CD4-positive, CD25-positive, alpha-beta regulatory T cell (primary cell): Measurements from ENCODE around the gene ABCC1. TPM values are rescaled to one million over a fixed set of nuclear protein-coding genes. Genes with fewer than 3 reads are reported as not detected.
"Not testable (repeated sequence)": the region's sequence is repeated elsewhere in the genome, so short reads cannot be mapped to it uniquely, and the experiment has no call there.

Source experiments
- ATAC-seq, 2 donors: fragments of 150-1000 bp; cut with Tn5 transposase; one replicate each; pipeline ENCODE4 v1.10.0; 2021; ENCODE audit warnings: low read depth in 2 of 2, moderate number of reproducible peaks in 2 of 2, moderate library complexity in 1 of 2
- DNase-seq, 3 donors: peaks; one replicate each; pipeline versions ENCODE4 v3.0.0 to v3.0.0-alpha.2; 2012 to 2022; ENCODE audit warnings: mixed read lengths in 1 of 3
- H3K27ac ChIP-seq: one replicate; pipeline ENCODE4 v1.7.0; 2013; ENCODE audit warnings: mild to moderate bottlenecking, low read length; ENCODE audit not compliant: insufficient read depth, poor library complexity, severe bottlenecking
- H3K27me3 ChIP-seq: one replicate; pipeline ENCODE4 v1.7.0; 2013; ENCODE audit warnings: low read length; ENCODE audit not compliant: control insufficient read depth, insufficient read depth
- H3K36me3 ChIP-seq: one replicate; pipeline ENCODE4 v1.7.0; 2013; ENCODE audit warnings: mild to moderate bottlenecking, low read length, moderate library complexity; ENCODE audit not compliant: control insufficient read depth, insufficient read depth
- H3K4me1 ChIP-seq: 2 replicates; pipeline ENCODE4 v1.7.0; 2013; ENCODE audit warnings: mild to moderate bottlenecking, low read length; ENCODE audit not compliant: insufficient read depth, control insufficient read depth, poor library complexity, severe bottlenecking
- H3K4me3 ChIP-seq: one replicate; pipeline ENCODE4 v1.7.0; 2013; ENCODE audit warnings: low read depth, mild to moderate bottlenecking, low read length, moderate library complexity
- H3K9me3 ChIP-seq, 2 experiments: 1 replicate in 1 of 2; 2 replicates in 1 of 2; pipeline ENCODE4 v1.7.0; 2013; ENCODE audit warnings: low read length in 2 of 2, mild to moderate bottlenecking in 1 of 2, moderate library complexity in 1 of 2; ENCODE audit not compliant: control insufficient read depth in 2 of 2
- H3K27ac Mint-ChIP-seq, 3 donors: one replicate each; pipeline ENCODE4 v1.8.0; 2020 to 2022; ENCODE audit warnings: mild to moderate bottlenecking in 3 of 3, mixed read lengths in 3 of 3, moderate library complexity in 2 of 3
- H3K27me3 Mint-ChIP-seq: one replicate; pipeline ENCODE4 v1.8.0; 2022; ENCODE audit warnings: mild to moderate bottlenecking, mixed read lengths
- H3K36me3 Mint-ChIP-seq: one replicate; pipeline ENCODE4 v1.8.0; 2020; ENCODE audit warnings: mixed read lengths
- H3K4me1 Mint-ChIP-seq, 4 donors: one replicate each; pipeline ENCODE4 v1.8.0; 2020 to 2022; ENCODE audit warnings: mixed read lengths in 4 of 4, mild to moderate bottlenecking in 1 of 4
- H3K4me3 Mint-ChIP-seq, 4 donors: one replicate each; pipeline ENCODE4 v1.8.0; 2020 to 2022; ENCODE audit warnings: mild to moderate bottlenecking in 4 of 4, mixed read lengths in 4 of 4, moderate library complexity in 3 of 4
- H3K9me3 Mint-ChIP-seq, 7 donors: one replicate each; pipeline ENCODE4 v1.8.0; 2020 to 2022; ENCODE audit warnings: mixed read lengths in 7 of 7, mild to moderate bottlenecking in 3 of 7, moderate library complexity in 2 of 7
- polyA plus RNA-seq, 4 donors: library from polyadenylated mRNA; unstranded; fragments of 300-500 nt; fragmentation: Illumina TruSeq; gene quantifications; one replicate each; pipeline ENCODE4 v1.2.3, GENCODE V29; 2021
- total RNA-seq: library from RNA; stranded (reverse); gene quantifications from one replicate; pipeline ENCODE4 v1.2.3, GENCODE V29; 2022

ABCC1 gene
- total and polyA plus RNA-seq, 5 donors from 2014 or later: 6.9 to 103 (median 8.7) TPM

DNA sequence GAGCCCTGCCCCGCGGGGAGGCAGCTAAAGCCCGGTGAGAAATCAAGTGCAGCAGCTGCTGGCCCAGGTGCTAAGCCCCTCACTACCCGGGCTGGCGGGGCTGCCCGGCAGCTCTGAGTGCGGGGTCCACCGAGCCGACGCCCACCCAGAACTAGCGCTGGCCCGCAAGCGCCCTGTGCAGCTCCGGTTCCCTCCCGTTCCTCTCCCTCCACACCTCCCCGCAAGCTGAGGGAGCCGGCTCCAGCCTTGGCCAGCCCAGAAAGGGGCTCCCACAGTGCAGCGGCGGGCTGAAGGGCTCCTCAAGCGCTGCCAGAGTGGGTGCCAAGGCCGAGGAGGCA, 155.4 kb downstream of the ABCC1 start:
- H3K27ac Mint-ChIP-seq: not testable (repeated sequence)

DNA sequence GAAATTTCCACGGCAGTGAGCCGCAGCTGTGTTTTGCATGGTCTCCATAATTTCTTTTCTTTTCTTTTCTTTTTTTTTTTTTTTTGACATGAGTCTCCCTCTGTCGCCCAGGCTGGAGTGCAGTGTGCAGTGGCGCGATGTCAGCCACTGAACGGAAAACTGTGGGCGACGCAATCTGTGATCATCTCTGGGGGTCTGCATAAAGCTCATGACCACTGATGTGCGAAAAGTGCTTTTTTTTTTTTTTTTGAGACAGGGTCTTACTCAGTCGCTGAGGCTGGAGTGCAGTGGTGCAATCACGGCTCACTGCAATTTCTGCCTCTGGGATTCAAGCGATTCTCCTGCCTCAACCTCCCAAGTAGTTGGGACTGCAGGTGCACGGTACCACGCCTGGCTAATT, 156.2 kb downstream of the ABCC1 start:
- Mint-ChIP-seq H3K27me3 (no peaks in the 10 kb centered on the region), H3K4me1 (peaks cover 0 to 3% (median 0%) of the 10 kb centered on the region in 4 donors), H3K36me3 (peaks cover 54% of the 10 kb centered on the region), H3K4me3 (no peak overlapping the region), H3K9me3 (peaks cover 0 to 2% (median 0%) of the 10 kb centered on the region in 7 donors), H3K27ac (peak overlapping the region in 1 of 3 donors; percentile 55)
- ATAC-seq (no peak), DNase-seq (no peak)
- Histone ChIP-seq H3K27me3 (no peaks in the 10 kb centered on the region), H3K36me3 (peaks cover 68% of the 10 kb centered on the region), H3K4me1 (no peaks in the 10 kb centered on the region), H3K4me3 (no peak overlapping the region), H3K27ac (no peak overlapping the region), H3K9me3 (no peaks in the 10 kb centered on the region)

More for the DNA sequence above, 155.4 kb downstream of the ABCC1 start:
- not testable (repeated sequence) for DNase-seq, H3K4me1 ChIP-seq, H3K9me3 ChIP-seq, H3K4me3 ChIP-seq, H3K27me3 Mint-ChIP-seq, H3K27me3 ChIP-seq, H3K4me3 Mint-ChIP-seq, H3K4me1 Mint-ChIP-seq, ATAC-seq, H3K27ac ChIP-seq, H3K9me3 Mint-ChIP-seq
- peaks cover 51% of the 10 kb centered on the region for H3K36me3 Mint-ChIP-seq
- peaks cover 68% of the 10 kb centered on the region for H3K36me3 ChIP-seq

DNA sequence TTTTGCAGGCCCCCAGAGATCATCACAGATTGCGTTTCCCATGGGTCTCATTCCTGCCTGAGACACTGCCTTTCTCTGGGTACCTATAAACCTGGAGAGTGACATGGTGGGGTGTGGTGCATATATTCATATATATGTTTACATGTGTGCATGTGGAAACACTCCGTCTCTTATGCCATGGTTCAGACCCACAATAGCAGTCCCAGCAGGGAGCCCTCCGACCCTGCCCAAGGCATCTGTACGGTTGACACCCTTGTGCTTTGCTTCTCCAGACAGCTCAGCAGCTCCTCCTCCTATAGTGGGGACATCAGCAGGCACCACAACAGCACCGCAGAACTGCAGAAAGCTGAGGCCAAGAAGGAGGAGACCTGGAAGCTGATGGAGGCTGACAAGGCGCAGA, 157.1 kb downstream of the ABCC1 start:
- Mint-ChIP-seq H3K4me1 (peaks cover 0 to 3% (median 0%) of the 10 kb centered on the region in 4 donors), H3K4me3 (no peak overlapping the region), H3K27ac (peak overlapping the region in 2 of 3 donors; percentile 26 to 58), H3K36me3 (peaks cover 59% of the 10 kb centered on the region), H3K27me3 (no peaks in the 10 kb centered on the region), H3K9me3 (peaks cover 0 to 2% (median 0%) of the 10 kb centered on the region in 7 donors)
- H3K27me3 ChIP-seq: no peaks in the 10 kb centered on the region
- no peaks in the 10 kb centered on the region for H3K4me1 ChIP-seq
- DNase-seq (no peak), ATAC-seq (no peak)
- peaks cover 72% of the 10 kb centered on the region for H3K36me3 ChIP-seq
- H3K4me3 ChIP-seq: no peak overlapping the region
- no peak overlapping the region for H3K27ac ChIP-seq
- no peaks in the 10 kb centered on the region for H3K9me3 ChIP-seq

DNA sequence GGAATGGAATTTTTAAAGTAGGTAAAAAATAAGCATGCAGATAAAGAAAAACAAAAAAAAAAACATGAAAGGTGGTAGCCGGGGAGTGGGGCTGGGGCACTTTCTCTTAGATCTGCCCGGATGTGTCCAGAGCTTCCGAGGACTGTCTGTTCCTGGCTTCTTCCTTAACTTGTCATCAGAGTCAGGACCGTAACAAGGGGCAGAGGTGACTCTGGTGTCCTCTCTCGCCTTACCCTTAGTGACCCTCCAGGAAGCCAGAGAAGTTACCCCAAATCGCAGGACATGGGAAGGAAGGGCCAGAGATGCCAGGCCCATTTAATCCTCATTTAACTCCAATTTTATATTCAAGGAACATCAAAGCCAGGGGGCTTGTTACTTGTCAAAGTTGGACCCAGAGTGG, 158.4 kb downstream of the ABCC1 start:
- DNase-seq (no peak), ATAC-seq (no peak)
- Histone ChIP-seq H3K27me3 (no peaks in the 10 kb centered on the region), H3K4me1 (no peaks in the 10 kb centered on the region), H3K9me3 (no peaks in the 10 kb centered on the region), H3K27ac (no peak overlapping the region), H3K36me3 (peaks cover 74% of the 10 kb centered on the region), H3K4me3 (no peak overlapping the region)
- Mint-ChIP-seq H3K9me3 (peaks cover 0 to 2% (median 0%) of the 10 kb centered on the region in 7 donors), H3K36me3 (peaks cover 63% of the 10 kb centered on the region), H3K27ac (peak overlapping the region in 1 of 3 donors; percentile 58), H3K4me1 (peaks cover 0 to 3% (median 0%) of the 10 kb centered on the region in 4 donors), H3K4me3 (no peak overlapping the region), H3K27me3 (no peaks in the 10 kb centered on the region)

DNA sequence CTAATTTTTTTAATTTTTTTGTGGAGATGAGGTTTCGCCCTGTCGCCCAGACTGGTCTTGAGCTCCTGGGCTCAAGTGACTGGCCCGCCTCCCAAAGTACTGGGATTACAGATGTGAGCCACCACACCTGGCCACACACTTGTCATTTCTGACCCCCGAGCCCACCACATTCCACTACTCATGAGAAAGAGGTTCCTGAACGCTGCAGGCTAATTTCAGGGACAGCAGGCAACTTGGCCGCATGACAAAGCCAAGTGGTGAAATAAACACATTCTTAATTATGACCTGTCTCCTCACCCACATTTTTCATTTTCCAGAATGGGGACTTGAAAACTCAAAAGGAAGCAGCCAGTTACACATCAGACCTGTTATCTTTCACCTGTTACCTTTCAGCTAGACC, 159.3 kb downstream of the ABCC1 start:
- Histone ChIP-seq H3K27me3 (no peaks in the 10 kb centered on the region), H3K36me3 (peaks cover 76% of the 10 kb centered on the region), H3K4me3 (no peak overlapping the region), H3K4me1 (no peaks in the 10 kb centered on the region), H3K27ac (no peak overlapping the region), H3K9me3 (no peaks in the 10 kb centered on the region)
- no peak for DNase-seq
- ATAC-seq: no peak
- Mint-ChIP-seq H3K4me1 (peaks cover 0 to 3% (median 0%) of the 10 kb centered on the region in 4 donors), H3K36me3 (peaks cover 61% of the 10 kb centered on the region), H3K9me3 (no peaks in the 10 kb centered on the region), H3K27ac (no peak overlapping the region), H3K4me3 (no peak overlapping the region), H3K27me3 (no peaks in the 10 kb centered on the region)

DNA sequence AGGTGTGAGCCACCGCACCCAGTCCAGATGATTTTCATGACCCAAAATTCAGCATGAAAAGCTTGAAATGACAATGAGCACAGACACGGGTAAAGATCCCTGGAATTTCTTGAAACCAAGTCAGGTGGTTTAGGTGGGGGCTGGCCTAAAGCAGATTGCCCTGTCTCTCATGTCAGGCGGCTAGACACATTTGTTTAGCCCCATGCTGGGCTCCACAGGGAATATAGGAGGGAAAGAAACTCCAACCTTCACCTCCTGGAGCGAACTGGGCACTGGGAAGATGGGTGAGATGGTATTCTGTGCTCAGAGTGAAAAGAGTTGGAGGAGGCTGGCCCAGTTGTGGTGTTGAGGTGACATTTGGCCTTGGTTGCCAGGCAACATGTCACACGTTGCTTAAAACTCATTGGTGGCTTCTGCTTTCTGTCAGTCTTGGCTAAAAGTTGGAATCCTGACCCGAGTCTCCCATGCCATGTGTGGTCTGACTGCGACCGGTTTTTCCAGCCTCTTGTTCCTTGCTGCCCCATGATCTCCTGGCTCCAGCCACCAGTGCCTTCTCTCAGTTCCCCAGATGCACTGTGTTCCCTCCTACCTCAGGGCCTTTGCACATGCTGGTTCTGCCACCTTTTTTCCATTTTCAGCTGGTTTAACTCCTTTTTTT, 160.2 kb downstream of the ABCC1 start:
- Mint-ChIP-seq H3K4me1 (peaks cover 0 to 3% (median 0%) of the 10 kb centered on the region in 4 donors), H3K4me3 (no peak overlapping the region), H3K27ac (peak overlapping the region in 1 of 3 donors; percentile 31), H3K27me3 (no peaks in the 10 kb centered on the region), H3K9me3 (no peaks in the 10 kb centered on the region), H3K36me3 (peaks cover 64% of the 10 kb centered on the region)
- Histone ChIP-seq H3K27me3 (no peaks in the 10 kb centered on the region), H3K36me3 (peaks cover 78% of the 10 kb centered on the region), H3K27ac (no peak overlapping the region), H3K4me3 (no peak overlapping the region), H3K4me1 (no peaks in the 10 kb centered on the region), H3K9me3 (no peaks in the 10 kb centered on the region)
- DNase-seq (no peak), ATAC-seq (no peak)

DNA sequence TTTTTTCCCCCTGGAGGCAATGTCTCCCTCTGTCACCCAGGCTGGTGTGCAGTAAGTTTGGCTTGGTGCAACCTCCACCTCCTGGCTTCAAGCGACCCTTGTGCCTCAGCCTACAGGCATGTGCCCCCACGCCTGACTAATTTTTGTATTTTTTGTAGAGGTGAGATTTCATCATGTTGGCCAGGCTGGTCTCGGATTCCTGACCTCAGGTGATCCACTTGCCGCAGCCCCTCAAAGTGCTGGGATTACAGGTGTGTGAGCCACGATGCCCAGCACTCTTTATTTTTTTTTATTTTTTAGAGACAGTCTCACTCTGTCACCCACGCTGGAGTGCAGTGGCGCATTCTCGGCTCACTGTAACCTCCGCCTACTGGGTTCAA, 160.7 kb downstream of the ABCC1 start:
- H3K4me3 ChIP-seq: no peak overlapping the region
- H3K27me3 Mint-ChIP-seq: no peaks in the 10 kb centered on the region
- peaks cover 0 to 3% (median 0%) of the 10 kb centered on the region in 4 donors for H3K4me1 Mint-ChIP-seq
- H3K36me3 Mint-ChIP-seq: peaks cover 69% of the 10 kb centered on the region
- H3K36me3 ChIP-seq: peaks cover 82% of the 10 kb centered on the region
- H3K4me1 ChIP-seq: no peaks in the 10 kb centered on the region
- H3K27ac ChIP-seq: no peak overlapping the region
- no peak for ATAC-seq
- no peaks in the 10 kb centered on the region for H3K9me3 Mint-ChIP-seq
- H3K27me3 ChIP-seq: no peaks in the 10 kb centered on the region
- H3K9me3 ChIP-seq: no peaks in the 10 kb centered on the region
- no peak for DNase-seq
- no peak overlapping the region for H3K4me3 Mint-ChIP-seq
- no peak overlapping the region for H3K27ac Mint-ChIP-seq

DNA sequence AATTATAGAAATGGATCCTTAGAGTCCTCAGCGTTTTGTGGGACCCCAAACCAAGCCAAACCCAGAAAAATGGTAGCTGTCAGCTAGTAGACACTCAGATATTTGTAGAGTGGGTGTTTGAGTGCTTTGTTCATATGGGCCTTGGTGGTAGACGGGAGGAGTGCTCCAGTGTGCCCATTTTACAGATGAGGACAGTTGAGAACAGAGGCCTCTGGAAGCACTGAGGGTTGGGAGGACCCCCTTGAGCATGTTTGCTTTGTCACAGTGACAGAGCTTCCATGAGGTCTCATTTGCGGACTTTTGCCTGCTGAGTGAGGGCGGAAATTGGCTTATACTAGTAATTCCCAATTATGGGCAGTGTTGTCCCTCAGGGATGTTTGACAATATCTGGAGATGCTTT, 162.2 kb downstream of the ABCC1 start:
- Mint-ChIP-seq H3K36me3 (peaks cover 68% of the 10 kb centered on the region), H3K27ac (no peak overlapping the region)
- peaks cover 86% of the 10 kb centered on the region for H3K36me3 ChIP-seq

More for the DNA sequence above, 162.2 kb downstream of the ABCC1 start:
- no peak overlapping the region for H3K27ac ChIP-seq
- no peak overlapping the region for H3K4me3 Mint-ChIP-seq
- no peaks in the 10 kb centered on the region for H3K27me3 ChIP-seq
- no peaks in the 10 kb centered on the region for H3K4me1 Mint-ChIP-seq
- H3K4me1 ChIP-seq: no peaks in the 10 kb centered on the region
- ATAC-seq (no peak), DNase-seq (no peak)
- H3K27me3 Mint-ChIP-seq: no peaks in the 10 kb centered on the region
- H3K9me3 Mint-ChIP-seq: no peaks in the 10 kb centered on the region
- peaks cover 0 to 1% of the 10 kb centered on the region in 2 experiments for H3K9me3 ChIP-seq
- no peak overlapping the region for H3K4me3 ChIP-seq
